ENCODE results near the gene PRCC.

PRCC gene

DNA sequence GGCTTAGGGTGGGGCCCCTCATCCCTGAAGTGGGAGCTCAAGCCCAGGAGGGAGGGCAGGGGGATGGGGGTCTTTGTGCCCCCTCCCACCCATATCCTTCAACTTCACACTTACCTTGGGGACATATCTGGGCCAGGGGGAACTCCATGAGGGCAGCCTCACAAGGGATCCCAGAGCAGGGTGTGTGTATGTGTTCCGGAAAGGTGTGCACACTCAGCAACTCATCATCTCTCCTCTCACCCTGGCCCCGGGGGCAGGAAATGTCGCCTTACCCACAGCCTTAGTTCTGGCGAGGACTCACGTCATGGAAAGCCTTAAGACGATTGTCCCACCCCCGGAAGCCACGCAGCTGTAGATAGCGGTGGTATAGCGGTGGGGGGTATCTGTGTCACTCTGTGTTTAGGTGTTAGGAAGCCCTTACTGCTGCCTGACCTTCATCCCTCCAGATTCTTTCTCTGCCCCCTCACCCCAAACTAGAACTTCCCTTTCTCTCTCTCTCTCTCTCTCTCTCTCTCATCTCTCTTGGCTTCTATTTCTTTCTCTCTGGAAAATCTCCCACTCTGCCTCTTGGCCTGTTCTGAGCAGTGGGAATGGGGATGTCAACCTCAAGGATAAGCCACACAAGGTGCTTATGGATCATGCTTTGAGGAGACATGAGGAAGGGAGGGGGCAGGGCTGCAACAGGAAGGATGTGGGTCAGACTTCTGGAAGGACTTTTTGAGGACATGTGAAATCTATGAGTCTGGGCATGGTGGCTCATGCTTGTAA is 49.4 kb downstream of the PRCC start, which contains the start of gene SH2D2A:
TSS of gene SH2D2A (minus strand) at position 288 of the 768 bp plus-strand sequence. CDS start at position 148, 140 bp downstream.
- DNase-seq (ENCODE audit: low read depth): peak; percentile 8
- H3K4me3 ChIP-seq (ENCODE audit: low read length): no peak within 1 kb of the TSS
- no peak for TF ChIP-seq CTCF (conservative IDR thresholded peaks at IDR 0.05; ENCODE audit: low read length)

DNA sequence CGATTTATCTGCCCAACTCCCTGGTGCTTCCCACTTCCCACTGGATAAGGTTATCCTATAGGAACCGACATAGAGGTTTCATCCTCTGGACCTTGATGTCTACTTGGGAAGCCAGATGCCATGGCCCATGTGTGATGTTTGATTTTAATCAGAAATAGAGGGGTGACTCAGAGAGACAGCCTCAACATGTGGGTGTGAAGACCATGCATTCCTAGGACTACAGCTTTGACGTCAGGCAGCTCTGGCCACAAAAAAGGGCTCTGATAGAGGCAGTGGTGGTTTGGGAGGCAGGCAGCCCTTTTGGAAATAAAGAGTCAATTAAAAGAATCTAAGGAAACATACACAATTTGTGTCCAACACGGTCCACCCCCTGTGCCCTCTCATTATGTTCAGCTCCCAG is 54.5 kb downstream of the PRCC start:
- no peak overlapping the region for H3K4me3 ChIP-seq (ENCODE audit: low read length)
- no peak for TF ChIP-seq CTCF (conservative IDR thresholded peaks at IDR 0.05; ENCODE audit: low read length)
- DNase-seq (ENCODE audit: low read depth): peak; percentile 64

GRCh38 chr1:156822680-156823079 is 55.3 kb downstream of the PRCC start:
- DNase-seq (ENCODE audit: low read depth): no peak
- no peak for TF ChIP-seq CTCF (conservative IDR thresholded peaks at IDR 0.05; ENCODE audit: low read length)
- no peak overlapping the region for H3K4me3 ChIP-seq (ENCODE audit: low read length)

DNA sequence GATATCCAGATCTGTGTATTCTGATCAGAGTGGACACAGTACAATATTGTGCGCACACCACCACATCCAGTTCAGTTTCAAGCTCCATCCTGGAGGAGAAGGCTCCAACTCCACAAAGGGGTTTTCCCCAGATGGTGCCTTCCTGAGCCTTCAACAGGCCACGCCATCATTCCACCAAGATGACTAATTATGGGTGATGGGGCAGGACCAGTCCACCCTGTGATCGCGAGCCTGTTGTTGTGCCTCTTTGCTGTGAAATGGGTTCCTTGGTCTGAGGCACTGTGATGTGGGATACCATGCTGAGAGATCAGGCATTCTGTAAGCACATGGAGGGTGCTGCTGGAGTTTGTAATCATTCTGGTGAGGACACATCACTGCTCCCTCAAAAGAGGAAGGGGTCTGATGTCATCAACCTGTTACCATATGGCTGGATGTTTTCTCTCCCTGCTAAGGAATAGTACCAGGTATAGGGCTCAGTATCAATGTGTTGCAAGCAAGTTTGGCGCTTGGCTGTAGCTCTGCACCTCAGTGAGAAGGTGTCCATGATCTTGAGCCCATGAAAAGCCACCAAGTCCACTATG is 56.0 kb downstream of the PRCC start:
- H3K4me3 ChIP-seq (ENCODE audit: low read length): no peak overlapping the region
- DNase-seq (ENCODE audit: low read depth): no peak

DNA sequence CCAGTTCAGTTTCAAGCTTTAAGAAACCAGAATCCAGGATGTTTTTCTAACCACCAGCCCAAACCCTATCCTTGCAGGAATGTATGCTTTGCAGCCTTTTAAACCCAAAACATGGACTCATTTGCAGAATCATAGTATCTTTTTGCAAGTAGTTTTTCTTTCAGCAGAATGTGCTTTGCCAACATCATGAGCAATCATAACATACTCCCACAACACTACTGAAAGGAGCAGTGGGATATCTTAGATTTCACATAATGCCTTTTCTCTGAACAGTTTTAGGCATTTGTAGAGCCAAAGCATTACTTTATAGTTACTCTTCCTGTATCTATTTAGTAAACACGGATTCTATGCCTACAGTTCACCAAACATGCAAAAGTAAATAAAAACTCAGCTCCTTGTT is 59.3 kb downstream of the PRCC start:
- DNase-seq (ENCODE audit: low read depth): peak; percentile 59
- no peak for TF ChIP-seq CTCF (conservative IDR thresholded peaks at IDR 0.05; ENCODE audit: low read length)
- no peak overlapping the region for H3K4me3 ChIP-seq (ENCODE audit: low read length)

More for the DNA sequence above, 56.0 kb downstream of the PRCC start:
- no peak for TF ChIP-seq CTCF (conservative IDR thresholded peaks at IDR 0.05; ENCODE audit: low read length)

- no peak for TF ChIP-seq CTCF (conservative IDR thresholded peaks at IDR 0.05; ENCODE audit: low read length)
- no peak overlapping the region for H3K4me3 ChIP-seq (ENCODE audit: low read length)
- DNase-seq (ENCODE audit: low read depth): no peak
Measured at GRCh38 chr1:156828400-156829124, 61.2 kb downstream of the PRCC start.
